MM.1S (cell line): Measurements from ENCODE around the gene SDHB.

ENCODE experiments used
- EZH2 ChIP-seq: fragments of 300-600 bp; sonication (generic); optimal IDR thresholded peaks from 2 replicates; pipeline ENCODE3; 2017; ENCODE audit warnings: low read depth, mild to moderate bottlenecking, antibody characterized with exemption, low read length, mixed read lengths
- TF ChIP-seq, protein P1 (sequence below): fragments of 300-600 bp; sonication (generic); IDR thresholded peaks from 2 replicates; pipeline ENCODE4 v1.5.1; 2016; ENCODE audit warnings: antibody characterized with exemption, low read length, mixed read lengths

DNA sequence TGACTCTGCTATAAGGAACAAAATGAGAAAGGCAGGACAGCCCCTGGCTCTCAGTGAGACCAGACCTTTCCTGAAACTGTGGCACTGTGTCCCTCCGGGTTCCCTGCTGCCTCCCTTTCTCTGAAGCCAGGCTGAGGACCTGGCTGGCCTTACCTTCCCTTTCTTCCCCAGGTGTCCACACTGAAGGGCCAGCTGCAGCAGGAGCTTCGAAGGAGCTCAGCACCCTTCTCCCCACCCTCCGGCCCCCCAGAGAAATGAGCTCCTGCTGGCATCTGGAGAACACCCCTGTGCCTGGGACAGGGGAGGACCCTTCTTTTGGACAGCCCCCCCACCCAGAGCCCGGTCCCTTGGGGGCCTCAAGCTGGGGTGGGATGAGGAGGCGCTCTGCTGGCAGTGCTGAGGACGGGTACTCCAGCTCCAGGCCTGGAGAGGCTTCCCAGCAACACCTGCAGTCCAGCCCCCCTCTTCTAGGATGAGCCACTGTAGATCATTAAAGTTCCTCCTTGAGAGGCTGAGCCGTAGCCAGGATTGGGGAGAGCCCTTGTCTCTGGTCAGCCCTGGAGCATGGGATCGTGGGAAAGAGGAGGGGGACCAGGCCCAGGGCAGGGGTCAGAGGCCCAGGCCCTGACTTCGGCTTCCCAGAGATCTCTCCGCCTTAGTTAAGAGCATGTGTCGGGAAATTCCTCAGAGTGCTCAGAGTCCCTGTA is 81.5 kb downstream of the SDHB start:
- TF ChIP-seq, protein P1, sequence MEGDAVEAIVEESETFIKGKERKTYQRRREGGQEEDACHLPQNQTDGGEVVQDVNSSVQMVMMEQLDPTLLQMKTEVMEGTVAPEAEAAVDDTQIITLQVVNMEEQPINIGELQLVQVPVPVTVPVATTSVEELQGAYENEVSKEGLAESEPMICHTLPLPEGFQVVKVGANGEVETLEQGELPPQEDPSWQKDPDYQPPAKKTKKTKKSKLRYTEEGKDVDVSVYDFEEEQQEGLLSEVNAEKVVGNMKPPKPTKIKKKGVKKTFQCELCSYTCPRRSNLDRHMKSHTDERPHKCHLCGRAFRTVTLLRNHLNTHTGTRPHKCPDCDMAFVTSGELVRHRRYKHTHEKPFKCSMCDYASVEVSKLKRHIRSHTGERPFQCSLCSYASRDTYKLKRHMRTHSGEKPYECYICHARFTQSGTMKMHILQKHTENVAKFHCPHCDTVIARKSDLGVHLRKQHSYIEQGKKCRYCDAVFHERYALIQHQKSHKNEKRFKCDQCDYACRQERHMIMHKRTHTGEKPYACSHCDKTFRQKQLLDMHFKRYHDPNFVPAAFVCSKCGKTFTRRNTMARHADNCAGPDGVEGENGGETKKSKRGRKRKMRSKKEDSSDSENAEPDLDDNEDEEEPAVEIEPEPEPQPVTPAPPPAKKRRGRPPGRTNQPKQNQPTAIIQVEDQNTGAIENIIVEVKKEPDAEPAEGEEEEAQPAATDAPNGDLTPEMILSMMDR = no peak
- no peak for TF ChIP-seq EZH2
